Measurements from ENCODE around the gene F2RL1. TPM values are rescaled to one million over a fixed set of nuclear protein-coding genes. Genes with fewer than 3 reads are reported as not detected.

The F2RL1 gene
- total and polyA plus RNA-seq, 9 donors, result 0.18 to 5.0 (median 0.48) TPM

Other genes with a start within 250 kb of the F2RL1 start
- gene F2RL2, start 195.6 kb upstream of the F2RL1 start, total RNA-seq, result 1.3 TPM
- 1 to 10 TPM in 5 of 8 donors, under 1 TPM in 3; 0.84 to 3.2 (median 1.0) TPM for gene F2RL2, start 195.6 kb upstream of the F2RL1 start, polyA plus RNA-seq (ENCODE audit: insufficient read depth in 1 of 8, insufficient read length in 8 of 8, low replicate concordance in 1 of 8)
- gene F2R, start 102.9 kb upstream of the F2RL1 start, total RNA-seq, result 15.3 TPM
- 10 to 100 TPM; 17.5 to 42.2 (median 25.9) TPM for gene F2R, start 102.9 kb upstream of the F2RL1 start, polyA plus RNA-seq (ENCODE audit: insufficient read depth in 1 of 8, insufficient read length in 8 of 8, low replicate concordance in 1 of 8)
- gene S100Z, start 31.0 kb downstream of the F2RL1 start, total RNA-seq, result 0.09 TPM
- gene S100Z, start 31.0 kb downstream of the F2RL1 start, polyA plus RNA-seq (ENCODE audit: insufficient read depth in 1 of 8, insufficient read length in 8 of 8, low replicate concordance in 1 of 8), result under 1 TPM in 4 of 8 donors, not detected in 4; 0.07 to 0.45 (median 0.32) TPM
- gene CRHBP, start 134.0 kb downstream of the F2RL1 start, total RNA-seq, result 1.2 TPM
- gene CRHBP, start 134.0 kb downstream of the F2RL1 start, polyA plus RNA-seq (ENCODE audit: insufficient read depth in 1 of 8, insufficient read length in 8 of 8, low replicate concordance in 1 of 8), result under 1 TPM; 0.24 to 0.86 (median 0.58) TPM
- gene AGGF1, start 211.4 kb downstream of the F2RL1 start, total RNA-seq, result 16.8 TPM
- 10 to 100 TPM; 12.5 to 16.9 (median 15.1) TPM for gene AGGF1, start 211.4 kb downstream of the F2RL1 start, polyA plus RNA-seq (ENCODE audit: insufficient read depth in 1 of 8, insufficient read length in 8 of 8, low replicate concordance in 1 of 8)

Measured in muscle of leg (tissue), 9 donors.